GM13976 (cell line): ENCODE measurements around the gene TSSK3.

Experiments
- DNase-seq: peaks from one replicate; pipeline ENCODE4 v3.0.0; 2012; ENCODE audit warnings: low spot score
- CTCF ChIP-seq: IDR thresholded peaks from 2 replicates; pipeline ENCODE4 v1.5.1; 2012; ENCODE audit warnings: borderline replicate concordance, mild to moderate bottlenecking; ENCODE audit not compliant: insufficient read depth; ENCODE audit errors: extremely low read depth, missing control alignments, control extremely low read depth
- in situ Hi-C: fragments of 300-500 bp; cut with MboI; formaldehyde crosslinking; loops from one replicate; pipeline ENCODE4 v1.12.0; 2022; ENCODE audit warnings: low sequenced_read_pairs, mixed read lengths, inconsistent platforms; ENCODE audit not compliant: unreplicated experiment

The TSSK3 gene

GRCh38 chr1:32330558-32331151 lies 31.7 kb upstream of the TSSK3 start:
- no peak for DNase-seq
- in situ Hi-C loops = no loop called here
- no peak for TF ChIP-seq CTCF

DNA sequence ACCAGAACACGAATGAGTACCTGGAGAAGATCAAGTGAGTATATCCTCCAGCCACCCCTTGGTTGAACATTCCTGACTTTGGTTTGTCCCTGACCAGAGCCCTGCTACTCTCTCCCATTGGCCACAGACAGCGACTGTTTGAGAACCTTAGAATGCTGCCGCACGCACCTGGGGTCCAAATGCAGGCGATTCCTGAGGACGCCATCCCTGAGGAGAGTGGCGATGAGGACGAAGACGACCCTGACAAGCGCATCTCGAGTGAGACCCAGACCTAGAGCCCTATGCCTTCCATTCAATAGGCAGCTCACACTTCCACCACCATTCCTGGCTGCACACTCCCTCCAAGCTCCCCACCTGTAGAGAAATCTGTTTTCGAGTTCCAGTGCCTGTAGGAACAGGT lies 30.8 kb upstream of the TSSK3 start:
- in situ Hi-C loops = no loop called here
- DNase-seq = no peak
- no peak for TF ChIP-seq CTCF

- no peak for TF ChIP-seq CTCF
- DNase-seq = no peak
Measured at GRCh38 chr1:32332290-32333079, 29.9 kb upstream of the TSSK3 start.

GRCh38 chr1:32333251-32333963 lies 28.9 kb upstream of the TSSK3 start:
- TF ChIP-seq CTCF = no peak
- no peak for DNase-seq
- in situ Hi-C loops = no loop called here

More at GRCh38 chr1:32332290-32333079, 29.9 kb upstream of the TSSK3 start:
- in situ Hi-C loops = no loop called here

DNA sequence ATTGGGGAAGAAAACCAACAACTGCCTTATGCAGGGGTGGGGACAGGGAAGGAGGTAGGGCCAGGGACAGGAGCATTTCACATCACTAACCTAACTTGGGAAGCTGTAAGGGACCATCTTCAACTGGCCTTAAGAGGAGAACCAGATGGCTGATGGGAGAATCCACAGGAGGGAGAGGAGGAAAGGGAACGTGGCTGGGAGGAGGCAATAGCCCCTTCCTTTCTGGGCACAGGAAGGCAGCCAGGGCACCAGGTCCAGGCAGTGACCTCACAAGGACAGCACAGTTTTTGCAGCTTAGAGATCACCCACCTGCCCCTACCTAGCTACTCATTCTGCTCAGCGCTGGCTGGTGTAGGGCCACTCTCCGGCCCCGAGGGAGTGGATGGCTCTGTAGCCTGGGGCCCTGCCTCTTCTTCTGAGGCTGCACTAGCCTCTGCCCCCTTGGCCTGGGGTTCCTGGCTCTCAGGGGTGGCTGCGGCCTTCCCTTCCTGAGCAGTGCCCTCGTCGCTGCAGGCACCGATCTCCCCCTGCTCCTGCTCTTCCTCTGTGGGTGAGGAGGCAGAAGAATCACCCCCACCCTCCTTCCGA lies 28.0 kb upstream of the TSSK3 start:
- in situ Hi-C loops = no loop called here
- no peak for TF ChIP-seq CTCF
- DNase-seq = no peak

DNA sequence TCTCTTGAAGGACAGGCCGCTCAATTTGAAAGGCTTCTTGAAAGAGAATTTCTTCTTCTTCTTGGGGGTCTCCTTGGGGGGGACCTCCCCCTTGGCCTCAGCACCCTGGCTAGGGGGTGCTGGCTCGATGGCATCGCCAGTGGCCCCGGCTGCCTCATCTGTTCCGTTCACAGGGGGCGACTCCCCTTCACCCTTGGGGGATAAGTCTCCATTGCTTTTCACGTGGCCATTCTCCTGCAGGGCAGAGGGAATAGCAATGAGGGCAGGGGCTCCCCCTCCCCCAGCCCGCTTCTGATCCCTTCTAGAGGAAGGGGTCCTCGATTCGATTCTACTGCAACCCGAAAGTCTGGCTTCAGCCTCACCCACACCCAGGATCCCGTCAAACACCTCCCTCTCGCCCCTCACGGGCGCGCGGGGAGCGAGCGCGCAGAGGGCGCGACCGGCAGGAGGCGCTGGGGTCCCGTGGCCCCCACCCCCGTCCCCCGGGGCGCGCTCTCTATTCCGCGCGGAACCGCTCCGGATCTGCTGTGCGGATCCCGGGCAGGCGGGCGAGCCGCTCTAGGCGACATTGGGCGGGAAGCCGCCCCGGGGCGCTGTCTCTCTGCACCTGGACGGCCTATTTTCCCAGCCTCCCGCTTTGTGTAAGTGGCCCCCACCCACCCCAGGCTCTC lies 27.3 kb upstream of the TSSK3 start:
- in situ Hi-C loops = no loop called here
- DNase-seq = peak; percentile 77
- TF ChIP-seq CTCF = peak; percentile 86
